SK-N-SH treated with all-trans-retinoic acid at 6 μM for 48 hours (cell line): ENCODE measurements around the gene TMEM82.

Source experiments
- ATAC-seq: fragments of 200-7000 bp; cut with Tn5 transposase; 3 replicates; pipeline ENCODE4 v1.9.1; 2020; ENCODE audit warnings: mild to moderate bottlenecking, moderate library complexity
- ARNTL ChIP-seq: fragments of 450-650 bp; formaldehyde crosslinking; IDR thresholded peaks from 2 replicates; pipeline ENCODE4 v1.5.0; 2020; ENCODE audit warnings: low read depth, mild to moderate bottlenecking, moderate library complexity, borderline replicate concordance
- BACH2 ChIP-seq: fragments of 250-450 bp; sonication (Bioruptor Pico); IDR thresholded peaks from 2 replicates; pipeline ENCODE4 v1.9.0; 2021; ENCODE audit warnings: mild to moderate bottlenecking, borderline replicate concordance
- ESRRG ChIP-seq: fragments of 250-450 bp; sonication (Bioruptor Pico); IDR thresholded peaks from 2 replicates; pipeline ENCODE4 v1.6.1; 2021; ENCODE audit warnings: mild to moderate bottlenecking
- ISL1 ChIP-seq: fragments of 250-450 bp; sonication (Bioruptor Pico); IDR thresholded peaks from 2 replicates; pipeline ENCODE4 v2.1.2; 2022; ENCODE audit warnings: mild to moderate bottlenecking, moderate library complexity
- SNAI2 ChIP-seq: fragments of 250-450 bp; sonication (Bioruptor Pico); IDR thresholded peaks from 2 replicates; pipeline ENCODE4 v1.5.0; 2020; ENCODE audit warnings: mild to moderate bottlenecking, moderate library complexity
- TCF4 ChIP-seq: fragments of 250-450 bp; sonication (Bioruptor Pico); IDR thresholded peaks from 2 replicates; pipeline ENCODE4 v1.8.0; 2021; ENCODE audit warnings: mild to moderate bottlenecking, moderate library complexity, borderline replicate concordance
- TOX ChIP-seq: fragments of 250-450 bp; sonication (Bioruptor Pico); IDR thresholded peaks from 2 replicates; pipeline ENCODE4 v1.8.0; 2021; ENCODE audit warnings: mild to moderate bottlenecking, moderate library complexity, borderline replicate concordance
- ZC3H10 ChIP-seq: fragments of 250-450 bp; sonication (Bioruptor Pico); IDR thresholded peaks from 2 replicates; pipeline ENCODE4 v1.5.1; 2021; ENCODE audit warnings: mild to moderate bottlenecking, moderate library complexity
- ZFP3 ChIP-seq: fragments of 250-450 bp; sonication (Bioruptor Pico); IDR thresholded peaks from 2 replicates; pipeline ENCODE4 v1.5.0; 2020; ENCODE audit warnings: mild to moderate bottlenecking, moderate library complexity
- ZFP30 ChIP-seq: fragments of 450-650 bp; formaldehyde crosslinking; IDR thresholded peaks from 2 replicates; pipeline ENCODE4 v1.5.0; 2022; ENCODE audit warnings: mild to moderate bottlenecking, moderate library complexity
- ZNF565 ChIP-seq: fragments of 450-650 bp; formaldehyde crosslinking; conservative IDR thresholded peaks from 2 replicates; pipeline ENCODE4 v1.5.0; 2020; ENCODE audit warnings: low read depth, mild to moderate bottlenecking, moderate library complexity
- ZNF70 ChIP-seq: fragments of 450-650 bp; formaldehyde crosslinking; IDR thresholded peaks from 2 replicates; pipeline ENCODE4 v1.5.0; 2020; ENCODE audit warnings: mild to moderate bottlenecking, moderate library complexity
- ZNF8 ChIP-seq: fragments of 450-650 bp; formaldehyde crosslinking; IDR thresholded peaks from 2 replicates; pipeline ENCODE4 v1.5.0; 2020; ENCODE audit warnings: mild to moderate bottlenecking, moderate library complexity
- TF ChIP-seq, protein P1 (sequence below): fragments of 250-450 bp; sonication (Bioruptor Pico); IDR thresholded peaks from 2 replicates; pipeline ENCODE4 v1.5.0; 2020; ENCODE audit warnings: mild to moderate bottlenecking, moderate library complexity
- TF ChIP-seq, protein P2 (sequence below): fragments of 250-450 bp; sonication (Bioruptor Pico); IDR thresholded peaks from 2 replicates; pipeline ENCODE4 v1.8.0; 2020; ENCODE audit warnings: mild to moderate bottlenecking, moderate library complexity, borderline replicate concordance
- TF ChIP-seq, protein P3 (sequence below): fragments of 250-450 bp; sonication (Bioruptor Pico); IDR thresholded peaks from 2 replicates; pipeline ENCODE4 v1.5.1; 2020; ENCODE audit warnings: low read depth, mild to moderate bottlenecking, moderate library complexity
- TF ChIP-seq, protein P4 (sequence below): fragments of 250-450 bp; sonication (Bioruptor Pico); IDR thresholded peaks from 2 replicates; pipeline ENCODE4 v1.5.1; 2021; ENCODE audit warnings: mild to moderate bottlenecking, moderate library complexity

TMEM82 gene

DNA sequence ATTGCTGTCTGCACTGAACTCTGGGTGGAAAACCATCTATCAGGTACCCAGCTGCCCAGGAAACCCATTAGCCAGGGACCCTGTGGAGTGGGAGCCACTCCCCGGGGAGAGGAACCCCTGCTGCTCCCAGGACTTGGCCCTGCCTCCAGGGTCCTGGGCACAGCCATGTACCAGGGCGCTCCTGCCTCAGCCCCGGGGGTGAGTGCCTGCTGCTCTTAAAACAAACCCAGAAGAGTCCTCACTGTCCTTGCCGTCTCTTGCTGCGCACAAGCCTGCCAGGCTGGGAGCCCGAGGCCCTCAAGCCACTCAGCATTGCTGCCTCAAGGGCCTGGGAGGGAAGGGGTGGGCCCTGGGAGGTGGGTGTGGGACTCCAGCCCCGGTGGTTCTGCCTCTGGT lies 9.6 kb upstream of the TMEM82 start:
- TF ChIP-seq, protein P1, sequence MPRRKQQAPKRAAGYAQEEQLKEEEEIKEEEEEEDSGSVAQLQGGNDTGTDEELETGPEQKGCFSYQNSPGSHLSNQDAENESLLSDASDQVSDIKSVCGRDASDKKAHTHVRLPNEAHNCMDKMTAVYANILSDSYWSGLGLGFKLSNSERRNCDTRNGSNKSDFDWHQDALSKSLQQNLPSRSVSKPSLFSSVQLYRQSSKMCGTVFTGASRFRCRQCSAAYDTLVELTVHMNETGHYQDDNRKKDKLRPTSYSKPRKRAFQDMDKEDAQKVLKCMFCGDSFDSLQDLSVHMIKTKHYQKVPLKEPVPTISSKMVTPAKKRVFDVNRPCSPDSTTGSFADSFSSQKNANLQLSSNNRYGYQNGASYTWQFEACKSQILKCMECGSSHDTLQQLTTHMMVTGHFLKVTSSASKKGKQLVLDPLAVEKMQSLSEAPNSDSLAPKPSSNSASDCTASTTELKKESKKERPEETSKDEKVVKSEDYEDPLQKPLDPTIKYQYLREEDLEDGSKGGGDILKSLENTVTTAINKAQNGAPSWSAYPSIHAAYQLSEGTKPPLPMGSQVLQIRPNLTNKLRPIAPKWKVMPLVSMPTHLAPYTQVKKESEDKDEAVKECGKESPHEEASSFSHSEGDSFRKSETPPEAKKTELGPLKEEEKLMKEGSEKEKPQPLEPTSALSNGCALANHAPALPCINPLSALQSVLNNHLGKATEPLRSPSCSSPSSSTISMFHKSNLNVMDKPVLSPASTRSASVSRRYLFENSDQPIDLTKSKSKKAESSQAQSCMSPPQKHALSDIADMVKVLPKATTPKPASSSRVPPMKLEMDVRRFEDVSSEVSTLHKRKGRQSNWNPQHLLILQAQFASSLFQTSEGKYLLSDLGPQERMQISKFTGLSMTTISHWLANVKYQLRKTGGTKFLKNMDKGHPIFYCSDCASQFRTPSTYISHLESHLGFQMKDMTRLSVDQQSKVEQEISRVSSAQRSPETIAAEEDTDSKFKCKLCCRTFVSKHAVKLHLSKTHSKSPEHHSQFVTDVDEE (CRISPR knock-in tag), result no peak
- TF ChIP-seq ESRRG (CRISPR knock-in tag) (no peak), SNAI2 (CRISPR knock-in tag) (no peak), ZFP30 (no peak), ZFP3 (CRISPR knock-in tag) (no peak), ISL1 (CRISPR knock-in tag) (no peak), ZNF70 (CRISPR knock-in tag) (no peak)
- TF ChIP-seq, protein P2, sequence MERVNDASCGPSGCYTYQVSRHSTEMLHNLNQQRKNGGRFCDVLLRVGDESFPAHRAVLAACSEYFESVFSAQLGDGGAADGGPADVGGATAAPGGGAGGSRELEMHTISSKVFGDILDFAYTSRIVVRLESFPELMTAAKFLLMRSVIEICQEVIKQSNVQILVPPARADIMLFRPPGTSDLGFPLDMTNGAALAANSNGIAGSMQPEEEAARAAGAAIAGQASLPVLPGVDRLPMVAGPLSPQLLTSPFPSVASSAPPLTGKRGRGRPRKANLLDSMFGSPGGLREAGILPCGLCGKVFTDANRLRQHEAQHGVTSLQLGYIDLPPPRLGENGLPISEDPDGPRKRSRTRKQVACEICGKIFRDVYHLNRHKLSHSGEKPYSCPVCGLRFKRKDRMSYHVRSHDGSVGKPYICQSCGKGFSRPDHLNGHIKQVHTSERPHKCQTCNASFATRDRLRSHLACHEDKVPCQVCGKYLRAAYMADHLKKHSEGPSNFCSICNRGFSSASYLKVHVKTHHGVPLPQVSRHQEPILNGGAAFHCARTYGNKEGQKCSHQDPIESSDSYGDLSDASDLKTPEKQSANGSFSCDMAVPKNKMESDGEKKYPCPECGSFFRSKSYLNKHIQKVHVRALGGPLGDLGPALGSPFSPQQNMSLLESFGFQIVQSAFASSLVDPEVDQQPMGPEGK, result no peak
- TF ChIP-seq, protein P3, sequence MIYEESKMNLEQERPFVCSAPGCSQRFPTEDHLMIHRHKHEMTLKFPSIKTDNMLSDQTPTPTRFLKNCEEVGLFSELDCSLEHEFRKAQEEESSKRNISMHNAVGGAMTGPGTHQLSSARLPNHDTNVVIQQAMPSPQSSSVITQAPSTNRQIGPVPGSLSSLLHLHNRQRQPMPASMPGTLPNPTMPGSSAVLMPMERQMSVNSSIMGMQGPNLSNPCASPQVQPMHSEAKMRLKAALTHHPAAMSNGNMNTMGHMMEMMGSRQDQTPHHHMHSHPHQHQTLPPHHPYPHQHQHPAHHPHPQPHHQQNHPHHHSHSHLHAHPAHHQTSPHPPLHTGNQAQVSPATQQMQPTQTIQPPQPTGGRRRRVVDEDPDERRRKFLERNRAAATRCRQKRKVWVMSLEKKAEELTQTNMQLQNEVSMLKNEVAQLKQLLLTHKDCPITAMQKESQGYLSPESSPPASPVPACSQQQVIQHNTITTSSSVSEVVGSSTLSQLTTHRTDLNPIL (CRISPR knock-in tag), result no peak
- no peak for ATAC-seq

DNA sequence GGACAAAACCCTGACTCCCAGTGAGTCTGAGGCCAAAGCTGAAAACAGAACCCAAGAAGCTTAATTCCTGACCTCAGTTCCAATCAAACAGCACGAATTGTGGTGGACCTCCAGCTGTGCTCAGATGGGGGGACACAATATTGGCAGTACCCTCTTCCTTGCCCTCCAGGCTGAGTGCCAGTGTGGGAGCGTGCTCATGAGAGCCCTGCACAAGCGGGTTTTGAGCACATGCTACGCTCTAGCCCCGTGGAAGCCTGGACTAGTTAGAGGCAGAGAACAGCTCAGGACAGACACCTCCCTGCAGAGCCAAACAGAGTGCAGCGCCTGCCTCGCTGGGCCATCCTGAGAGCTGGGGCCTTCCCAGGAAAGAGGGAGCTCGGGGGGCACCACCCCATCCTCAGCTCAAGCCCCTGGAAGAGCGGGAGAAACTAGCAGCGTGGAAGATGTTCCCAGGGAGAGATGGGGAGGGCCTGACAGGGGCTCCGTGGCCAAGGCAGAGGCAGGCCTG lies 9.0 kb upstream of the TMEM82 start:
- ATAC-seq, result no peak
- TF ChIP-seq TOX (CRISPR knock-in tag), result no peak
- TF ChIP-seq, protein P1 (CRISPR knock-in tag), result no peak
- no peak for TF ChIP-seq SNAI2 (CRISPR knock-in tag)
- no peak for TF ChIP-seq ZNF8 (CRISPR knock-in tag)
- TF ChIP-seq ZC3H10 (CRISPR knock-in tag), result no peak
- TF ChIP-seq, protein P2, result no peak
- no peak for TF ChIP-seq ZNF70 (CRISPR knock-in tag)
- TF ChIP-seq ARNTL (CRISPR knock-in tag), result no peak
- TF ChIP-seq, protein P4, sequence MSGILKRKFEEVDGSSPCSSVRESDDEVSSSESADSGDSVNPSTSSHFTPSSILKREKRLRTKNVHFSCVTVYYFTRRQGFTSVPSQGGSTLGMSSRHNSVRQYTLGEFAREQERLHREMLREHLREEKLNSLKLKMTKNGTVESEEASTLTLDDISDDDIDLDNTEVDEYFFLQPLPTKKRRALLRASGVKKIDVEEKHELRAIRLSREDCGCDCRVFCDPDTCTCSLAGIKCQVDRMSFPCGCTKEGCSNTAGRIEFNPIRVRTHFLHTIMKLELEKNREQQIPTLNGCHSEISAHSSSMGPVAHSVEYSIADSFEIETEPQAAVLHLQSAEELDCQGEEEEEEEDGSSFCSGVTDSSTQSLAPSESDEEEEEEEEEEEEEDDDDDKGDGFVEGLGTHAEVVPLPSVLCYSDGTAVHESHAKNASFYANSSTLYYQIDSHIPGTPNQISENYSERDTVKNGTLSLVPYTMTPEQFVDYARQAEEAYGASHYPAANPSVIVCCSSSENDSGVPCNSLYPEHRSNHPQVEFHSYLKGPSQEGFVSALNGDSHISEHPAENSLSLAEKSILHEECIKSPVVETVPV (CRISPR knock-in tag), result no peak
- no peak for TF ChIP-seq ZFP30

DNA sequence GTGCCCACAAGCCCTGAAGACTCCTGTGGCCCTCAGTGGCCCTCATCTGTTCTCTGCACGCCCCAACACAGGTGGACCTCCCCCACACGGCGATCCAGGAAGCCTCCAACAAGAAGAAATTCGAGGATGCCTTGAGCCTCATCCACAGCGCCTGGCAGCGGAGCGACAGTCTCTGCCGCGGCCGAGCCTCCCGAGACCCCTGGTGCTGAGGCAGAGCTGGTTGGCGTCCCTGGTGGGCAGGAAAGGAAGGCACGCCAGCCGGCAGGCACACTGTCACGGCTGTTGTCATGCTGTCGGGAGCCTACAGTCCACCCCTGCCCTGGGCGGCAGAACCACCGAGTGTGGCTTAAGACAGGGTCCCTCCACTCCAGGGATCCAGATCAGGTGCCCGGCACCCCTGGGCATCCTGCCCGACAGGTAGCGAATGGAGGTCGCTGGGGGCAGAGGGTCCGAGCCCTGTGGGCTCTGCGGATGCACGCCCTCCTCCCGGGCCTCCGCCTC lies 8.5 kb upstream of the TMEM82 start:
- no peak for ATAC-seq
- TF ChIP-seq, protein P2, result no peak
- TF ChIP-seq ZNF565 (CRISPR knock-in tag) (no peak), BACH2 (no peak), TCF4 (no peak), ZC3H10 (CRISPR knock-in tag) (no peak), SNAI2 (CRISPR knock-in tag) (no peak), ZFP3 (CRISPR knock-in tag) (no peak), ZFP30 (no peak), ISL1 (CRISPR knock-in tag) (no peak)
- TF ChIP-seq, protein P3 (CRISPR knock-in tag), result no peak
- TF ChIP-seq, protein P4 (CRISPR knock-in tag), result no peak
